NCI-H1694 (cell line): ENCODE data around the gene OSTF1.

Experiments used
- DNase-seq: peaks from one replicate; lab custom pipeline; 2025; lab: John Stamatoyannopoulos, UW

OSTF1 gene

GRCh38 chr9:75087824-75088645 is at the start of gene OSTF1, which contains the start of gene NMRK1:
Gene OSTF1 (plus strand): TSS chr9:75088514. CDS start chr9:75088693, 179 bp downstream.
Gene NMRK1 (minus strand): TSS chr9:75088155. CDS start chr9:75083115, 5,040 bp downstream.
- DNase-seq, result peak; percentile 40

GRCh38 chr9:75039009-75039408 is 49.3 kb upstream of the OSTF1 start:
- DNase-seq, result no peak

GRCh38 chr9:75039801-75040200 is 48.5 kb upstream of the OSTF1 start:
- no peak for DNase-seq

- DNase-seq, result no peak
Observed at GRCh38 chr9:75041041-75041440, 47.3 kb upstream of the OSTF1 start.

GRCh38 chr9:75046725-75047345 is 41.5 kb upstream of the OSTF1 start:
- no peak for DNase-seq

GRCh38 chr9:75047506-75047905 is 40.8 kb upstream of the OSTF1 start:
- DNase-seq, result no peak

GRCh38 chr9:75051285-75051684 is 37.0 kb upstream of the OSTF1 start:
- no peak for DNase-seq

GRCh38 chr9:75053869-75054268 is 34.4 kb upstream of the OSTF1 start:
- DNase-seq, result no peak

GRCh38 chr9:75054368-75055001 is 33.8 kb upstream of the OSTF1 start:
- no peak for DNase-seq

- no peak for DNase-seq
Observed at GRCh38 chr9:75061169-75061568, 27.1 kb upstream of the OSTF1 start.

- DNase-seq, result no peak
Observed at GRCh38 chr9:75063556-75064305, 24.6 kb upstream of the OSTF1 start.

GRCh38 chr9:75064307-75065025 is 23.8 kb upstream of the OSTF1 start:
- DNase-seq, result no peak

- no peak for DNase-seq
Observed at GRCh38 chr9:75065510-75065909, 22.8 kb upstream of the OSTF1 start.

GRCh38 chr9:75067894-75068293 is 20.4 kb upstream of the OSTF1 start:
- no peak for DNase-seq

GRCh38 chr9:75069171-75069570 is 19.1 kb upstream of the OSTF1 start:
- no peak for DNase-seq

GRCh38 chr9:75071530-75072122 is 16.7 kb upstream of the OSTF1 start:
- DNase-seq, result no peak

GRCh38 chr9:75072895-75073294 is 15.4 kb upstream of the OSTF1 start:
- no peak for DNase-seq

GRCh38 chr9:75081632-75082031 is 6.7 kb upstream of the OSTF1 start:
- no peak for DNase-seq

GRCh38 chr9:75083188-75083970 is 4.9 kb upstream of the OSTF1 start:
- DNase-seq, result no peak

- no peak for DNase-seq
Observed at GRCh38 chr9:75084081-75084672, 4.1 kb upstream of the OSTF1 start.
